Smooth muscle cell (in vitro differentiated cells): ENCODE results near the gene RPL31. TPM values are rescaled to one million over a fixed set of nuclear protein-coding genes. Genes with fewer than 3 reads are reported as not detected.

ENCODE experiments used
- DNase-seq: peaks from one replicate; lab custom pipeline; 2025; ENCODE audit not compliant: unreplicated experiment; lab: John Stamatoyannopoulos, UW
- H2AFZ ChIP-seq: fragments of 200-600 bp; sonication (generic); 2 replicates; pipeline ENCODE4 v1.6.0; 2016; ENCODE audit warnings: antibody characterized with exemption, low read depth, mild to moderate bottlenecking
- H3F3A ChIP-seq: fragments of 200-600 bp; sonication (generic); 2 replicates; pipeline ENCODE4 v1.6.0; 2017; ENCODE audit warnings: antibody characterized with exemption, low read depth
- H3K27ac ChIP-seq: fragments of 200-600 bp; sonication (generic); 2 replicates; pipeline ENCODE4 v1.5.1; 2016; ENCODE audit warnings: low read depth, mild to moderate bottlenecking
- H3K27me3 ChIP-seq: fragments of 200-600 bp; sonication (generic); 2 replicates; pipeline ENCODE4 v1.6.1; 2016; ENCODE audit warnings: low read depth, mild to moderate bottlenecking
- H3K36me3 ChIP-seq: fragments of 200-600 bp; sonication (generic); 2 replicates; pipeline ENCODE4 v1.5.1; 2016; ENCODE audit warnings: low read depth
- H3K4me1 ChIP-seq: fragments of 200-600 bp; sonication (generic); 2 replicates; pipeline ENCODE4 v1.5.1; 2016; ENCODE audit warnings: low read depth
- H3K4me2 ChIP-seq: fragments of 200-600 bp; sonication (generic); 2 replicates; pipeline ENCODE4 v1.6.0; 2016; ENCODE audit warnings: mild to moderate bottlenecking
- H3K4me3 ChIP-seq: fragments of 200-600 bp; sonication (generic); 2 replicates; pipeline ENCODE4 v1.5.1; 2016; ENCODE audit warnings: mild to moderate bottlenecking
- H3K79me2 ChIP-seq: fragments of 200-600 bp; sonication (generic); 2 replicates; pipeline ENCODE4 v1.6.0; 2016; ENCODE audit warnings: low read depth, mild to moderate bottlenecking
- H3K9ac ChIP-seq: fragments of 200-600 bp; sonication (generic); 2 replicates; pipeline ENCODE4 v1.6.0; 2016; ENCODE audit warnings: low read depth
- H3K9me3 ChIP-seq: fragments of 200-600 bp; sonication (generic); replicated peaks from 2 replicates; pipeline ENCODE4 v1.5.1; 2016; ENCODE audit warnings: low read depth
- H4K20me1 ChIP-seq: fragments of 200-600 bp; sonication (generic); 2 replicates; pipeline ENCODE4 v1.6.0; 2016; ENCODE audit warnings: low read depth
- WGBS: methylation state at CpG from one replicate; pipeline ENCODE4 v1.1.7; 2016; ENCODE audit warnings: low lambda C conversion rate; 5-methylcytosine and 5-hydroxymethylcytosine counted together
- polyA plus RNA-seq: library from polyadenylated mRNA; unstranded; fragments of >200 nt; fragmentation: Nextera tagmentation; extraction: Ambion mirVana; gene quantifications from 2 replicates; pipeline ENCODE4 v1.2.1, GENCODE V29; 2016
- total RNA-seq: library from RNA; depleted of rRNA; stranded (reverse); fragments of >200 nt; gene quantifications from 2 replicates; pipeline ENCODE4 v1.2.3, GENCODE V29; 2014
- TF ChIP-seq, protein P1 (sequence below): fragments of 200-600 bp; sonication (generic); IDR thresholded peaks from 2 replicates; pipeline ENCODE4 v1.5.1; 2017; ENCODE audit warnings: borderline replicate concordance, mild to moderate bottlenecking, antibody characterized with exemption; ENCODE audit not compliant: insufficient read depth, poor library complexity, severe bottlenecking

RPL31 gene
- total and polyA plus RNA-seq, 2 experiments from 2014 or later, result 1,320 to 1,508 TPM

DNA sequence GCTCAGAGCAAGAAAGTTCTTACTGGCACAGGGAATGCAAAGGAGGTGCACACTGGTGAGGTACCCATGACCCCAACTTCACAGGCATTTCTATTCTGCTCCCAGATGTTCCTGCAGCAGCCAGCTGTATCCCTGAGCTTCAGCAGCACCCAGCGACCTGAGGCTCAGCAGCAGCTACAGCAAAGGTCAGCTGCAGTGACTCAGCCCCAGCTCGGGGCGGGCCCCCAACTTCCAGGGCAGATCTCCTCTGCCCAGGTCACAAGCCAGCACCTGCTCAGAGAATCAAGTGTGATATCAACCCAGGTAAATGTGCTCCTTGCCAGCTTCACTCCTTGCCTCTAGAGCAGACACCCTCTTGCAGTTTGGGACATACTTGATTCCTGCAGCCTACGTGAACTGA, 14.1 kb upstream of the RPL31 start:
- Histone ChIP-seq H3K36me3 (no peaks in the 10 kb centered on the region), H2AFZ (no peak overlapping the region), H4K20me1 (peaks cover 4% of the 10 kb centered on the region), H3K9ac (no peak overlapping the region), H3F3A (peaks cover 5% of the 10 kb centered on the region), H3K79me2 (no peaks in the 10 kb centered on the region), H3K27ac (no peak overlapping the region), H3K4me2 (no peak overlapping the region), H3K4me3 (no peak overlapping the region), H3K4me1 (no peaks in the 10 kb centered on the region), H3K9me3 (no peaks in the 10 kb centered on the region), H3K27me3 (no peaks in the 10 kb centered on the region)
- DNase-seq, result no peak
- TF ChIP-seq, protein P1, sequence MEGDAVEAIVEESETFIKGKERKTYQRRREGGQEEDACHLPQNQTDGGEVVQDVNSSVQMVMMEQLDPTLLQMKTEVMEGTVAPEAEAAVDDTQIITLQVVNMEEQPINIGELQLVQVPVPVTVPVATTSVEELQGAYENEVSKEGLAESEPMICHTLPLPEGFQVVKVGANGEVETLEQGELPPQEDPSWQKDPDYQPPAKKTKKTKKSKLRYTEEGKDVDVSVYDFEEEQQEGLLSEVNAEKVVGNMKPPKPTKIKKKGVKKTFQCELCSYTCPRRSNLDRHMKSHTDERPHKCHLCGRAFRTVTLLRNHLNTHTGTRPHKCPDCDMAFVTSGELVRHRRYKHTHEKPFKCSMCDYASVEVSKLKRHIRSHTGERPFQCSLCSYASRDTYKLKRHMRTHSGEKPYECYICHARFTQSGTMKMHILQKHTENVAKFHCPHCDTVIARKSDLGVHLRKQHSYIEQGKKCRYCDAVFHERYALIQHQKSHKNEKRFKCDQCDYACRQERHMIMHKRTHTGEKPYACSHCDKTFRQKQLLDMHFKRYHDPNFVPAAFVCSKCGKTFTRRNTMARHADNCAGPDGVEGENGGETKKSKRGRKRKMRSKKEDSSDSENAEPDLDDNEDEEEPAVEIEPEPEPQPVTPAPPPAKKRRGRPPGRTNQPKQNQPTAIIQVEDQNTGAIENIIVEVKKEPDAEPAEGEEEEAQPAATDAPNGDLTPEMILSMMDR, result no peak
- WGBS, result 93% methylated on average over 4 of the region's 4 CpGs

DNA sequence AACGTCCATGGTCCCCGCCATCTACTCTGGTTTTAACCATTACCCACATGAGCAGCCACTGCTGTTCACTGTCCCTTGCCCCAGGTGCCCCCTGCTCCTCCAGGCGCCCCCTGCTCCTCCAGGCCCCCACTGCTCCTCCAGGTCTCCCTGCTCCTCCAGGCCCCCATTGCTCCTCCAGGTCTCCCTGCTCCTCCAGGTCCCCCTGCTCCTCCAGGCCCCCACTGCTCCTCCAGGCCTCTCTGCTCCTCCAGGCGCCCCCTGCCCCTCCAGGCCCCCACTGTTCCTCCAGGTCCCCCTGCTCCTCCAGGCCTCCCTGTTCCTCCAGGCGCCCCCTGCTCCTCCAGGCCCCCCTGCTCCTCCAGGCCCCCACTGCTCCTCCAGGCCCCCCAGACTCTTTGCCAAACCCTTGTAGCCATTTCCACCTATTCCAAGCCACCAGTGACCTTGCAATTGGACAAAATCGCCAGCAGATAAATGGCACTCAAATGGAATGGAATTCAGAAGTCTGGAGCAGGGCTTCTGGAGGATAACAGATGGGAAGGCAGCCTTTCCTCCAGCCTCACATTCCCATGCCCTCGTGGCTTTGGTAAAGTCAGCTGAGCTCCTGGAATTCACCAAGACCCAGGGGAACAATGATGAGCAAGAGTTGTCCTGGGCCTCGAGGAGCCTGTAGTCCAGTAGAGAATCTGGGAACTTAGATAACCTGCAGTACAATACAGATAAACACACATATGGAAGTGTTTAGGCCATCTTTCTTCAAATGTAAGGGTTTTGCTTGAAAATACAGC, 13.3 kb upstream of the RPL31 start:
- no peaks in the 10 kb centered on the region for H3K27me3 ChIP-seq
- peaks cover 4% of the 10 kb centered on the region for H4K20me1 ChIP-seq
- H3K4me3 ChIP-seq, result no peak overlapping the region
- H3K4me2 ChIP-seq, result no peak overlapping the region
- H3K79me2 ChIP-seq, result no peaks in the 10 kb centered on the region
- H2AFZ ChIP-seq, result no peak overlapping the region
- no peak for DNase-seq
- H3K9ac ChIP-seq, result no peak overlapping the region
- peaks cover 5% of the 10 kb centered on the region for H3F3A ChIP-seq
- TF ChIP-seq, protein P1, result no peak
- peak overlapping the region; percentile 19 for H3K27ac ChIP-seq
- H3K4me1 ChIP-seq, result no peaks in the 10 kb centered on the region
- no peaks in the 10 kb centered on the region for H3K9me3 ChIP-seq
- WGBS, result 76% methylated on average over 5 of the region's 8 CpGs
- H3K36me3 ChIP-seq, result no peaks in the 10 kb centered on the region

DNA sequence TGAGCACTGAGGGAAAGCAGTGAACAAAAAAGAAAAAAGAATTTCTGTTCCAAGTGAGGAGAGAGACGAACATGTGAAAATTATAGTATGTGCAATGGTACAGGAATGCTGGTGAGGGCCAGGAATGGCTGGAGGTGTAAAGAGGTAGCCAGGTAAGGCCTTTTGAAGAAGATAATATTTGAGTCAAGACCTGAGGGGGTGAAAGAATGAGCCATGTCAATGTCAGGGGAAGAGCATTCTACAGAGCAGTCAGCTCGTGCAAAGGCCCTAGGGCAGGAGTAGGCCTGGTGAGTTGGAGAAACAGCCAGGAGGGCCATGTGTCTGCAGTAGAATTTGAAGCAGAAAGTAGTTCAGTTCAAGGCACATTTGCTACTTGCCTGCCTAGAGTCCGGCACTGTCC, 12.4 kb upstream of the RPL31 start:
- TF ChIP-seq, protein P1, result no peak
- 82% methylated on average over 3 of the region's 3 CpGs for WGBS

DNA sequence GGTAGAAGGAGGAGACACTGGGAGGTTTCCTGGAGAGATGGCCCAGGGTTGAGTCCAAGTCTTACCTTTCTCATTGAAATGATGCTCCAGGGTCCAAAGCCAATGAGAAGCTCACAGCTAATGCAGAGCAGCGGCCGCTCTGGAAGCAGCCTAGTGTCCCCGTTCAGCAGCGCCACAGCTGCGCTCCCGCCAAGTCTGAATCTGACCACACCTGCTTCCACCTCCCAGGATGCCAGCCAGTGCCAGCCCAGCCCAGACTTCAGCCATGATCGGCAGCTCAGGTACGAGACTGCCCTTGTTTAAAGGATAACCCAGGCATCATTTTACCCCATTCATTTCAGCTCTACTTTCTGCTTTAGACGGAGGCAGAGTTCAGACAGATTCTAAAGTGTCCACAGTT, 11.9 kb upstream of the RPL31 start:
- 95% methylated on average over 9 of the region's 9 CpGs for WGBS
- no peaks in the 10 kb centered on the region for H3K27me3 ChIP-seq
- no peaks in the 10 kb centered on the region for H3K4me1 ChIP-seq
- H3K4me2 ChIP-seq, result no peak overlapping the region
- peaks cover 2% of the 10 kb centered on the region for H4K20me1 ChIP-seq
- no peaks in the 10 kb centered on the region for H3K36me3 ChIP-seq
- no peak overlapping the region for H3K27ac ChIP-seq
- H3K9me3 ChIP-seq, result no peaks in the 10 kb centered on the region
- H3K79me2 ChIP-seq, result no peaks in the 10 kb centered on the region
- no peak overlapping the region for H3K9ac ChIP-seq
- no peak for DNase-seq
- no peak overlapping the region for H2AFZ ChIP-seq
- no peak overlapping the region for H3K4me3 ChIP-seq
- TF ChIP-seq, protein P1, result no peak
- no peaks in the 10 kb centered on the region for H3F3A ChIP-seq

More for the DNA sequence above, 12.4 kb upstream of the RPL31 start:
- H3F3A ChIP-seq, result no peaks in the 10 kb centered on the region
- no peak overlapping the region for H3K4me3 ChIP-seq
- no peaks in the 10 kb centered on the region for H3K79me2 ChIP-seq
- no peak overlapping the region for H3K9ac ChIP-seq
- H3K9me3 ChIP-seq, result no peaks in the 10 kb centered on the region
- H3K36me3 ChIP-seq, result no peaks in the 10 kb centered on the region
- H2AFZ ChIP-seq, result no peak overlapping the region
- no peak overlapping the region for H3K27ac ChIP-seq
- H3K4me2 ChIP-seq, result no peak overlapping the region
- no peak for DNase-seq
- H3K27me3 ChIP-seq, result no peaks in the 10 kb centered on the region
- peaks cover 4% of the 10 kb centered on the region for H4K20me1 ChIP-seq
- H3K4me1 ChIP-seq, result no peaks in the 10 kb centered on the region
